Choroid plexus epithelial cell (primary cell): ENCODE data around the gene SPEM2.
A peak's percentile ranks its signal among the peaks of the same experiment; 100 is the strongest.

Source experiments
- DNase-seq: peaks from one replicate; pipeline ENCODE4 v3.0.0-alpha.2; 2010; ENCODE audit warnings: low read depth
- H3K4me3 ChIP-seq: 2 replicates; pipeline ENCODE4 v1.5.1; 2011; ENCODE audit warnings: low read depth, mild to moderate bottlenecking, control low read depth, low read length, moderate library complexity
- TF ChIP-seq, protein P1 (sequence below): conservative IDR thresholded peaks from 2 replicates; pipeline ENCODE4 v1.5.1; 2011; ENCODE audit warnings: low read depth, mild to moderate bottlenecking, control low read depth, inconsistent platforms, low read length, moderate library complexity

The SPEM2 gene

GRCh38 chr17:7394452-7395191 lies 30.8 kb upstream of the SPEM2 start, which contains the start of gene PLSCR3:
TSS of gene PLSCR3 (minus strand) at chr17:7394525. CDS start at chr17:7394110, 415 bp downstream.
- peak; percentile 88 for DNase-seq
- TF ChIP-seq, protein P1, sequence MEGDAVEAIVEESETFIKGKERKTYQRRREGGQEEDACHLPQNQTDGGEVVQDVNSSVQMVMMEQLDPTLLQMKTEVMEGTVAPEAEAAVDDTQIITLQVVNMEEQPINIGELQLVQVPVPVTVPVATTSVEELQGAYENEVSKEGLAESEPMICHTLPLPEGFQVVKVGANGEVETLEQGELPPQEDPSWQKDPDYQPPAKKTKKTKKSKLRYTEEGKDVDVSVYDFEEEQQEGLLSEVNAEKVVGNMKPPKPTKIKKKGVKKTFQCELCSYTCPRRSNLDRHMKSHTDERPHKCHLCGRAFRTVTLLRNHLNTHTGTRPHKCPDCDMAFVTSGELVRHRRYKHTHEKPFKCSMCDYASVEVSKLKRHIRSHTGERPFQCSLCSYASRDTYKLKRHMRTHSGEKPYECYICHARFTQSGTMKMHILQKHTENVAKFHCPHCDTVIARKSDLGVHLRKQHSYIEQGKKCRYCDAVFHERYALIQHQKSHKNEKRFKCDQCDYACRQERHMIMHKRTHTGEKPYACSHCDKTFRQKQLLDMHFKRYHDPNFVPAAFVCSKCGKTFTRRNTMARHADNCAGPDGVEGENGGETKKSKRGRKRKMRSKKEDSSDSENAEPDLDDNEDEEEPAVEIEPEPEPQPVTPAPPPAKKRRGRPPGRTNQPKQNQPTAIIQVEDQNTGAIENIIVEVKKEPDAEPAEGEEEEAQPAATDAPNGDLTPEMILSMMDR, result peak; percentile 57
- H3K4me3 ChIP-seq, result peak within 1 kb of the TSS; percentile 85

DNA sequence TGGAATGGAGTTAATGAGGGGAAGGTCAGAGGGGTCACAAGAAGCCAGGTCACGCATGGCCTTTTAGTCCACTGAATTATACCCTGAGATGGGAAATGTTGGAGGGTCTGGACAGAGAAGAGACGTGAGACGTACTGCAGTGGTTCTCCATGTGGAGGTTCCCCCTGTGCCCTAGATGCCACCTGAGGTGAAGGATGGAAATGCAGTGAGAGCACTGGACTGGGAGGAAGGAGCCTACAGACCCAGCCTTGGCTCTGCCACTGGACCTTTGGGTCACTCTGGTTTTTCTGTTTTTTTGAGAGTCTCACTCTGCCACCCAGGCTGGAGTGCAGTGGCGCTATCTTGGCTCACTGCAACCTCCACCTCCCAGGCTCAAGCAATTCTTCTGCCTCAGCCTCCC lies 29.3 kb upstream of the SPEM2 start:
- DNase-seq, result no peak
- H3K4me3 ChIP-seq, result no peak overlapping the region
- TF ChIP-seq, protein P1, result no peak

DNA sequence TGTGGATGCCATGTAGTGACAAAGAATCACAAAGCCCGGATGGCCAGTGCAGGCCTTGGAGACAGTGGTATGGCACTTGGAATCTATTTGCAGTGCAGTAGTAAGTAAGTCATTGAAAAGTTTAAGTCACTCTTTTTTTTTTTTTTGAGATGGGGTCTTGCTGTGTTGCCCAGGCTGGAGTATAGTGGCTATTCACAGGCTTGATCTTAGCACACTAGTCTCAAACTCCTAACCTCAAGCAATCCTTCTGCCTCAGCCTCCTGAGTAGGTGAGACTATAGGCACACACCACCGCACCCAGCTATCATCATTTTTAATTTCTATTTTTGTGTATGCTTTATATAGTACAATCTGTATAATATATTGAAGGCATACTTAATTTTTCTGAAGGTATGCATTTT lies 26.8 kb upstream of the SPEM2 start:
- H3K4me3 ChIP-seq, result no peak overlapping the region
- TF ChIP-seq, protein P1, result no peak
- no peak for DNase-seq

GRCh38 chr17:7403043-7403726 lies 22.2 kb upstream of the SPEM2 start:
- peak; percentile 13 for DNase-seq
- TF ChIP-seq, protein P1, result no peak
- peak overlapping the region; percentile 69 for H3K4me3 ChIP-seq

DNA sequence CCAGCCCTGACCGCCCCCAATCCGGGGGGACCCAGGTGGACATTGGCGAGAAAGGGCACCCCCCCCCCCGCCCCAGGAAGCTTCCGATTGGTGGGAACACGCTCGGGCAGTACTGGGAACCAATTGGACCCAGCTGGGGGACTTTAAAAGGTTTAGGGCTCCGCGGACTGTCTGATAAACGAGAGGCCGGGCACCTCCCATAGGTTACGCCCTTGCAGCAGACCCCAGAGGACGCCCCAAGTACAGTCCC lies 21.8 kb upstream of the SPEM2 start:
- TF ChIP-seq, protein P1, result no peak

GRCh38 chr17:7403977-7404736 lies 21.3 kb upstream of the SPEM2 start, which contains the start of gene TMEM256:
TSS of gene TMEM256 (minus strand) at chr17:7404097. CDS start at chr17:7404084, 13 bp downstream.
- TF ChIP-seq, protein P1, result no peak
- H3K4me3 ChIP-seq, result peak within 1 kb of the TSS; percentile 69
- peak; percentile 100 for DNase-seq

More for the DNA sequence above, 21.8 kb upstream of the SPEM2 start:
- peak overlapping the region; percentile 69 for H3K4me3 ChIP-seq
- DNase-seq, result no peak
